Measurements from ENCODE around the gene COG8. TPM values are rescaled to one million over a fixed set of nuclear protein-coding genes. Genes with fewer than 3 reads are reported as not detected.

COG8 gene
- polyA plus RNA-seq, 3 donors = 11.9 to 24.1 (median 21.6) TPM

DNA sequence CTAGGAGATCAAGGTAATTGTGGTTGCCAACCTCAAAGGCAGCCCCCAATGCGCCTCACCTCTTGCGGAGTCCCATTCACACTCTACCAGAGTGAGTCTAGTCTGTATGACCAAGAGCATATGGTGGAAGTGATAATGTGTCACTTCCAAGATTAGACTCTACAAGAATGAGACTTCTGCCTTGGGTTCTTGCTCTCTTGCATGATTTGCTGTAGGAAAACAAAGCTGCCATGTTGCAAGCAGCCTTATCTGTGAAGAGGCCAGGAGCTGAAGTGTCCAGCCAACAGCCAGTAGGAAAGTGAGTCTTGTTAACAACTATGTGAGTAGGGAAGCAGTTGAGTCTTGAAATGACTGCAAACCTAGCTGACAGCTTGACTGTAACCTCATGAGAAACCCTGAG is 43.1 kb upstream of the COG8 start:
- peaks cover 18% of the 10 kb centered on the region for H4K20me1 ChIP-seq (ENCODE audit: insufficient read depth, low read length)
- Mint-ChIP-seq H3K27ac (peak overlapping the region in 2 of 7 donors; percentile 17 to 57), H3K4me3 (no peak overlapping the region), H3K27me3 (ENCODE audit: low read depth in 3 of 3) (peaks cover 0 to 1% (median 1%) of the 10 kb centered on the region in 3 donors), H3K4me1 (peaks cover 24% of the 10 kb centered on the region), H3K36me3 (peaks cover 47 to 55% of the 10 kb centered on the region in 2 donors), H3K9me3 (peaks cover 0 to 3% (median 0%) of the 10 kb centered on the region in 7 donors)
- H3K79me2 ChIP-seq (ENCODE audit: insufficient read depth, low read length) = peaks cover 56% of the 10 kb centered on the region
- no peaks in the 10 kb centered on the region for H3K9me3 ChIP-seq (replicated peaks in 1 of 2; ENCODE audit: control insufficient read depth in 1 of 2, insufficient read depth in 1 of 2, low read length in 2 of 2)
- WGBS (ENCODE audit: insufficient coverage) = no CpG with 5 or more reads among the region's 2 CpGs
- H2AFZ ChIP-seq (ENCODE audit: insufficient read depth, low read depth, low read length, poor library complexity, severe bottlenecking) = no peak overlapping the region
- H3K36me3 ChIP-seq (replicated peaks in 1 of 2; ENCODE audit: control insufficient read depth in 1 of 2, insufficient read depth in 2 of 2, low read length in 2 of 2) = peaks cover 32 to 69% of the 10 kb centered on the region in 2 donors
- no peak overlapping the region for H3K4me3 ChIP-seq (replicated peaks in 1 of 3; ENCODE audit: low read depth in 2 of 3, low read length in 3 of 3)
- no peak for TF ChIP-seq CTCF (IDR thresholded peaks at IDR 0.05)
- H3K27ac ChIP-seq (ENCODE audit: low read depth in 1 of 2, low read length in 2 of 2) = peak overlapping the region in 1 of 2 donors; percentile 64
- H3K27me3 ChIP-seq (ENCODE audit: control insufficient read depth in 2 of 2, insufficient read depth in 2 of 2, low read length in 2 of 2) = no peaks in the 10 kb centered on the region
- H3K4me1 ChIP-seq (ENCODE audit: control insufficient read depth in 1 of 2, insufficient read depth in 2 of 2, low read length in 2 of 2) = peaks cover 19 to 30% of the 10 kb centered on the region in 2 donors
- no peak for DNase-seq
- H3K4me2 ChIP-seq (replicated peaks; ENCODE audit: extremely low read depth, low read length, poor library complexity, severe bottlenecking) = no peak overlapping the region
- intact Hi-C loops (cut with micrococcal nuclease) = loop anchor here in 1 of 2 donors (5.0 kb wide), 1 partner anchor 45 kb away; the partner anchor contains the start of genes COG8 and NIP7
- H3K9ac ChIP-seq (ENCODE audit: insufficient read depth, low read length, poor library complexity, severe bottlenecking) = no peak overlapping the region

- TF ChIP-seq CTCF (IDR thresholded peaks at IDR 0.05) = no peak
- H3K27me3 Mint-ChIP-seq (ENCODE audit: low read depth in 3 of 3) = peaks cover 0 to 1% (median 0%) of the 10 kb centered on the region in 3 donors
- Histone ChIP-seq H3K27ac (ENCODE audit: low read depth in 1 of 2, low read length in 2 of 2) (peak overlapping the region in 1 of 2 donors; percentile 64), H3K4me1 (ENCODE audit: control insufficient read depth in 1 of 2, insufficient read depth in 2 of 2, low read length in 2 of 2) (peaks cover 18 to 29% of the 10 kb centered on the region in 2 donors), H3K27me3 (ENCODE audit: control insufficient read depth in 2 of 2, insufficient read depth in 2 of 2, low read length in 2 of 2) (no peaks in the 10 kb centered on the region), H3K79me2 (ENCODE audit: insufficient read depth, low read length) (peaks cover 55% of the 10 kb centered on the region), H4K20me1 (ENCODE audit: insufficient read depth, low read length) (peaks cover 22% of the 10 kb centered on the region), H3K36me3 (replicated peaks in 1 of 2; ENCODE audit: control insufficient read depth in 1 of 2, insufficient read depth in 2 of 2, low read length in 2 of 2) (peaks cover 32 to 76% of the 10 kb centered on the region in 2 donors), H3K9ac (ENCODE audit: insufficient read depth, low read length, poor library complexity, severe bottlenecking) (no peak overlapping the region), H3K4me2 (replicated peaks; ENCODE audit: extremely low read depth, low read length, poor library complexity, severe bottlenecking) (no peak overlapping the region), H3K4me3 (replicated peaks in 1 of 3; ENCODE audit: low read depth in 2 of 3, low read length in 3 of 3) (no peak overlapping the region), H3K9me3 (replicated peaks in 1 of 2; ENCODE audit: control insufficient read depth in 1 of 2, insufficient read depth in 1 of 2, low read length in 2 of 2) (no peaks in the 10 kb centered on the region), H2AFZ (ENCODE audit: insufficient read depth, low read depth, low read length, poor library complexity, severe bottlenecking) (no peak overlapping the region)
- H3K27ac Mint-ChIP-seq = peak overlapping the region; percentile 62 to 87 (median 78)
- peaks cover 54 to 66% of the 10 kb centered on the region in 2 donors for H3K36me3 Mint-ChIP-seq
- peaks cover 0 to 3% (median 0%) of the 10 kb centered on the region in 7 donors for H3K9me3 Mint-ChIP-seq
- peak overlapping the region; percentile 6 to 35 for H3K4me3 Mint-ChIP-seq
- no CpG with 5 or more reads among the region's 2 CpGs for WGBS (ENCODE audit: insufficient coverage)
- intact Hi-C loops (cut with micrococcal nuclease) = loop anchor here in 1 of 2 donors (5.0 kb wide), 1 partner anchor 44 kb away; the partner anchor contains the start of genes COG8 and NIP7
- DNase-seq = no peak
- H3K4me1 Mint-ChIP-seq = peaks cover 24% of the 10 kb centered on the region
Measured at GRCh38 chr16:69381231-69381630, 41.9 kb upstream of the COG8 start.
